Coronary artery (tissue), 2 donors: ENCODE results near the gene RND1.
A peak's percentile ranks its signal among the peaks of the same experiment; 100 is the strongest.
"Not testable (repeated sequence)": the region's sequence is repeated elsewhere in the genome, so short reads cannot be mapped to it uniquely, and the experiment has no call there.

Source experiments
- DNase-seq: peaks from one replicate; pipeline ENCODE4 v3.0.0-alpha.2; 2017; ENCODE audit warnings: low spot score
- H3K27ac ChIP-seq, 2 donors: fragments of 200-600 bp; sonication (generic); one replicate each; pipeline ENCODE4 v1.5.1; 2016 to 2019
- H3K4me3 ChIP-seq: fragments of 200-600 bp; sonication (generic); 2 replicates; pipeline ENCODE4 v1.5.1; 2016; ENCODE audit warnings: mild to moderate bottlenecking, moderate library complexity
- CTCF ChIP-seq: fragments of 200-600 bp; sonication (generic); IDR thresholded peaks from one replicate; pipeline ENCODE4 v1.5.1; 2019; ENCODE audit warnings: antibody characterized with exemption

Gene RND1

DNA sequence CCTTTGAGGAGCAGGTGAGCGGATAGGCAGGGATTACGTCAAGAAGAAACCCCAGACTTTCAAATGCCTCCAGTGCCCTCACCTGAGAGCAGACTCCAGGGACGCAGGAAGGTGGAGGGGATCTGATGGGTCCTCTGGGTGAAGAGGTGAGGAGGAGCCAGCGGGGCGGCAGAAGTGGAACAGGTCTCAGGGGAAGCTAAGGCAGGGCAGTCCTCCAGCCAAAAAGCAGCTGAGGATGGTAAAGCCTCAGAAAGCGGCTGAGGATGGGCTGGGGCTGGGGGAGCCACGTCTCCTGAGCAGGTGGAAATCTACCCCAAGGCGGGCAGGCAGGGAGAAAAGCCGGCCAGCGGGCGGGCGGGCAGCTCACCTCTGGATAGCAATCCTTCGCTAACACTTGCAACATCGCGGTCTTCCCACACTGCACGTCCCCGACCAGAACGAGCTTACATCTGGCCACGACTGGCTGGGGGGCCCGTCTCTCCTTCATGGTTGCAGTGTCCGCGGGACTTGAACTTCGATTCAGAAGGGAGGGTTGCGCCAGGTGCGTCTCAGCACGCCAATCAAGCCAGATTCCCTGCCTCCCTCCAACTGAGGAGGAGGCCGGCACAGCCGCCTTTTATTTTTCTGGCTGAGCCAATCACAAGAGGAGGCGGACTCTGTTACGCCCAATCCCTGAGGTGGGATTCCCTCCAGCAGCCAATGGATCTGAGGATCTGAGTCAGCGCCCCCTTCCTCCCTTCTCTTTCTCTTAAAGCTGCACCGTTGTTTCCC is at the start of gene RND1:
Gene RND1 (minus strand): TSS at position 590 of the 771 bp plus-strand sequence. CDS start 103 bp downstream, at position 487.
- Histone ChIP-seq H3K27ac (peak within 1 kb of the TSS in 1 of 2 donors; percentile 17), H3K4me3 (peak within 1 kb of the TSS; percentile 82)
- DNase-seq = peak; percentile 92
- no peak for TF ChIP-seq CTCF

DNA sequence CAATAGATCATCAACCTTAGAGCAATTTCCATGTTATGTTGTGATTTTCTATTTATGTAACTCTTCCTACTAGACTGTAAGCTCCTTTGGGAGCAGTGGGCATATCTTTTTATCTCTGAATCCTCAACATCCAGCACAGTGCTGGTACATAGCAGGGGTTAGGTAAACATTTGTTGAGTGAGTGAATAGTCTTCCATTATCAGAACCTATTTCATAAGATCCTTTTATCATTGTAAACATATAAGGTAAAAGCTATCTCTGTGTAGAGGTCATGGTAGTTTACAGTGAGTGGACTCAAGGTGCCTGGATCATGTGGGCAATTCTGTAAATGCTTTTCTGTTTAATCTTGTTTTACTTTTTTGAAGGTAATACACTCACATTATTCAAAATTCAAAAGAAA is 44.5 kb upstream of the RND1 start:
- Histone ChIP-seq H3K27ac (no peak overlapping the region), H3K4me3 (no peak overlapping the region)
- DNase-seq = no peak
- TF ChIP-seq CTCF = no peak

- not testable (repeated sequence) for H3K4me3 ChIP-seq, DNase-seq, H3K27ac ChIP-seq
Measured at GRCh38 chr12:48909698-48910097, 44.0 kb upstream of the RND1 start.

- DNase-seq = no peak
- no peak for TF ChIP-seq CTCF
- H3K27ac ChIP-seq = no peak overlapping the region
- H3K4me3 ChIP-seq = no peak overlapping the region
Measured at GRCh38 chr12:48907245-48907644, 41.6 kb upstream of the RND1 start.

- Histone ChIP-seq H3K4me3 (peak overlapping the region; percentile 59), H3K27ac (no peak overlapping the region)
- TF ChIP-seq CTCF = peak; percentile 26
- DNase-seq = peak; percentile 76
Measured at GRCh38 chr12:48903982-48904411, 38.3 kb upstream of the RND1 start.

DNA sequence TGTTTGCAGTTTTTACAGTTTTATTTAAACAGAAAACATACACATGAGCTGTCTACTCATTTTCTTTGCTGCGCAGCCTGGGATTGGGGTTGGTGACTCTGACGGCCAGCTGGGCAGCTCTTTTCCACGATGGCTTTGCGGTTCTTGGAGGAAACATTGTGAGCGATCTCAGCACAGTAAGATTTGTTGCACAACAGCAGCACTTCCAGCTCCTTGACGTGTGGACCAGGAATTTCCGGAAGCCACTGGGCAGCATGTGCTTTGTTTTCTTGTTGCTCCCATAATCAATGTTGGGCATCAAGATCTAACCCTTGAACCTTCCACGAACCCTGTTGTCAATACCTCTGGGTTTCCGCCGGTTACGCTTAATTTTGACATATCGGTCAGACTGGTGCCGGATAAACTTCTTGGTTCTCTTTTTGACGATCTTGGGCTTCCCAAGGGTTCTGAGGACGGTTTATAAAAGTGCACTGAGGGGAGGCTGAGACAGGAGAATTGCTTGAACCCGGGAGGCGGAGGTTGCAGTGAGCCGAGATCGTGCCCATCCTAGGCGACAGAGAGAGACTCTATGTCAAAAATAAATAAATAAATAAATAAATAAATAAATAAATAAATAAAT is 37.8 kb upstream of the RND1 start:
- no peak overlapping the region for H3K27ac ChIP-seq
- TF ChIP-seq CTCF = no peak
- no peak for DNase-seq
- H3K4me3 ChIP-seq = no peak overlapping the region

DNA sequence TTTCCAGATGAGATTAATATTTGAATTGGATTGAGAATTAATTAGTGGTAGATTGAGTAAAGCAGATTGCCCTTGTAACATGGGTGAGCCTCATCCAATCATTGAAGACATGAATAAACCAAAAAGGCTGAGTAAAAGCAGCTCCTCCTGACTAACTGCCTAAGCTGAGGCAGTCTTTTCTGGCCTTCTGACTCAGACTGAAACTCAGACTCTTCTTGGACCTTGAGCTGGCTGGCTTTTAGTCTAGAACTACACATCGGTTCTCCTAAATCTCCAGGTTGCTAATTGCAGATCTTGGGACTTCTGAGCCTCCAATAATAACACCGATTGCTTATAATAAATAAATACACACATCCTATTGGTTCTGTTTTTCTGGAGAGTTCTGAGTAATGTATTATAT is 35.6 kb upstream of the RND1 start:
- DNase-seq = no peak
- no peak overlapping the region for H3K27ac ChIP-seq
- no peak overlapping the region for H3K4me3 ChIP-seq
- TF ChIP-seq CTCF = no peak
